Natural killer cell (primary cell): Measurements from ENCODE around the gene TTLL6. TPM values are rescaled to one million over a fixed set of nuclear protein-coding genes. Genes with fewer than 3 reads are reported as not detected.
A peak's percentile ranks its signal among the peaks of the same experiment; 100 is the strongest.

ENCODE experiments used
- ATAC-seq, 3 donors: fragments of 150-1000 bp in 2 of 3; fragments of 200-7000 bp in 1 of 3; cut with Tn5 transposase; 1 replicate in 1 of 3; 2 replicates in 2 of 3; pipeline ENCODE4 v1.10.0; 2021; ENCODE audit warnings: mild to moderate bottlenecking in 2 of 3, moderate library complexity in 2 of 3
- DNase-seq, 2 donors: peaks; one replicate each; pipeline versions ENCODE4 v3.0.0 to v3.0.0-alpha.2; 2013 to 2021; ENCODE audit warnings: mixed read lengths in 1 of 2
- H3K27ac ChIP-seq: one replicate; pipeline ENCODE4 v1.5.1; 2013; ENCODE audit warnings: mild to moderate bottlenecking, low read length
- H3K27me3 ChIP-seq: one replicate; pipeline ENCODE4 v1.6.1; 2013; ENCODE audit warnings: low read length; ENCODE audit not compliant: control insufficient read depth, insufficient read depth
- H3K36me3 ChIP-seq: one replicate; pipeline ENCODE4 v1.6.1; 2013; ENCODE audit warnings: low read length; ENCODE audit not compliant: control insufficient read depth, insufficient read depth
- H3K4me1 ChIP-seq: one replicate; pipeline ENCODE4 v1.6.1; 2013; ENCODE audit warnings: low read length; ENCODE audit not compliant: control insufficient read depth, insufficient read depth
- H3K4me3 ChIP-seq: one replicate; pipeline ENCODE4 v1.5.1; 2013; ENCODE audit warnings: low read length
- H3K9me3 ChIP-seq: one replicate; pipeline ENCODE4 v1.6.1; 2013; ENCODE audit warnings: low read length; ENCODE audit not compliant: control insufficient read depth, insufficient read depth
- H3K27ac Mint-ChIP-seq, 2 donors: one replicate each; pipeline ENCODE4 v1.8.0; 2022; ENCODE audit warnings: mild to moderate bottlenecking in 2 of 2, mixed read lengths in 2 of 2, moderate library complexity in 1 of 2
- H3K27me3 Mint-ChIP-seq, 2 donors: one replicate each; pipeline ENCODE4 v1.8.0; 2022; ENCODE audit warnings: low read depth in 2 of 2, mixed read lengths in 2 of 2
- H3K36me3 Mint-ChIP-seq: one replicate; pipeline ENCODE4 v1.8.0; 2022; ENCODE audit warnings: mixed read lengths
- H3K4me1 Mint-ChIP-seq, 2 donors: one replicate each; pipeline ENCODE4 v1.8.0; 2022; ENCODE audit warnings: mixed read lengths in 2 of 2
- H3K4me3 Mint-ChIP-seq: one replicate; pipeline ENCODE4 v1.8.0; 2022; ENCODE audit warnings: mild to moderate bottlenecking, moderate library complexity, mixed read lengths
- H3K9me3 Mint-ChIP-seq, 2 donors: one replicate each; pipeline ENCODE4 v1.8.0; 2022; ENCODE audit warnings: mixed read lengths in 2 of 2
- WGBS: methylation state at CpG from one replicate; pipeline ENCODE4 v1.1.7; 2013; ENCODE audit warnings: missing lambda C conversion rate; ENCODE audit not compliant: insufficient coverage; 5-methylcytosine and 5-hydroxymethylcytosine counted together
- intact Hi-C: fragments of 100-400 bp; cut with micrococcal nuclease; formaldehyde crosslinking; loops from one replicate; pipeline ENCODE4 v1.14.2; 2022
- total RNA-seq, 4 donors: library from RNA; stranded (reverse); fragments of 120-200 nt in 1 of 4; gene quantifications; one replicate each; pipeline versions ENCODE4 v1.2.3 to v1.2.4, GENCODE V29; 2013 to 2022
- TF ChIP-seq, protein P1 (sequence below): fragments of 200-600 bp; IDR thresholded peaks from one replicate; pipeline ENCODE4 v1.8.0; 2022; ENCODE audit warnings: antibody characterized with exemption

Gene TTLL6
- total RNA-seq, 3 donors from 2014 or later (not counting 1 experiment from before 2014, with no cell fraction given) = not detected

DNA sequence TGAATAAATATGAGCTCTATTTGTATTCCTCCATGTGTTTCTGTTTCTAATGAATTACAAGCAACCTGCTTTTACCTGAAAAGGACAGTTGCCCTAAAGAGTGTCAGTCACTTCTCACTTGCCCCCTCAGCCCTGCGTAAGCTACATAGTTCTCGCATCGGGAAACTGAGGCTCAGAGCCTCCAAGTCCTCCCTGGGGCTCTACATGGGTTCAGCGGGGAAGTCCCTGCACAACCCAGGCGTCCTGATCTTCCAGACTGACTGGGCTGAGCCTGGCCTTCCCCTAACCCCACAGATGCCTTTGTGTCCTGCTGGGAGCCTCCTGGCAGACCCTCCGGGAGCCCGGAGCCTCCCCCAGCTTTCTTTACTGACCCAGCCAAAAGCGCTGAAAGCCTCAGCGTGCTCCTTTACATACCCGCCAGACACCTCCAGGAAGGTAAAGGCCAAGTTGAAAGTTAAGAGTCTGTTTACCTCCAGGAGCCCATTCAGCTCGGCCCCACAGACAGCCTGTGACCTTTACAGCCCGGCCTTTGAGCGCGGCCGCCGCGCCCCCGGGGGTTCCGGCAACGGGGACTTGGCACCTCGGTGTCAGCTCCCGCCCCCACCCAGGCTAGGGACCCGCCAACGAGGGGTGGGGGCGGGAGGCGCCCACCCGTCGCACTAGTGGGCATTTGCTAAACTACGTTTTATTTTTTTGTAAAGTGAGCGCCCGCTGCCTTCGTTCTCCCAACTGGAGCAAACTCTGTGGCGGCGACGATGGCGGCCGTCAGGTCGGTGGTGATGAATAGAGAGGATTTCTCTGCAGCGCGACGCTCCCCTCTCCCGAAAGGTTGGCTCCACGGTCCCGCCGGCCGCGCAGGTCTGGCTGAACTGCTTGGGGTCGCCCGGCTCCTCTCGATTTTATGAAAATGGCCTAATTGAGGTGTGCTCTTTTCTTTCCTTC lies 84.1 kb downstream of the TTLL6 start:
- Mint-ChIP-seq H3K27me3 (peaks cover 80 to 94% of the 10 kb centered on the region in 2 donors), H3K4me3 (no peak overlapping the region), H3K9me3 (no peaks in the 10 kb centered on the region), H3K4me1 (peaks cover 14 to 23% of the 10 kb centered on the region in 2 donors), H3K36me3 (no peaks in the 10 kb centered on the region), H3K27ac (no peak overlapping the region)
- Histone ChIP-seq H3K4me3 (no peak overlapping the region), H3K36me3 (no peaks in the 10 kb centered on the region), H3K27ac (no peak overlapping the region), H3K4me1 (peaks cover 18% of the 10 kb centered on the region), H3K27me3 (peaks cover 68% of the 10 kb centered on the region), H3K9me3 (no peaks in the 10 kb centered on the region)
- TF ChIP-seq, protein P1, sequence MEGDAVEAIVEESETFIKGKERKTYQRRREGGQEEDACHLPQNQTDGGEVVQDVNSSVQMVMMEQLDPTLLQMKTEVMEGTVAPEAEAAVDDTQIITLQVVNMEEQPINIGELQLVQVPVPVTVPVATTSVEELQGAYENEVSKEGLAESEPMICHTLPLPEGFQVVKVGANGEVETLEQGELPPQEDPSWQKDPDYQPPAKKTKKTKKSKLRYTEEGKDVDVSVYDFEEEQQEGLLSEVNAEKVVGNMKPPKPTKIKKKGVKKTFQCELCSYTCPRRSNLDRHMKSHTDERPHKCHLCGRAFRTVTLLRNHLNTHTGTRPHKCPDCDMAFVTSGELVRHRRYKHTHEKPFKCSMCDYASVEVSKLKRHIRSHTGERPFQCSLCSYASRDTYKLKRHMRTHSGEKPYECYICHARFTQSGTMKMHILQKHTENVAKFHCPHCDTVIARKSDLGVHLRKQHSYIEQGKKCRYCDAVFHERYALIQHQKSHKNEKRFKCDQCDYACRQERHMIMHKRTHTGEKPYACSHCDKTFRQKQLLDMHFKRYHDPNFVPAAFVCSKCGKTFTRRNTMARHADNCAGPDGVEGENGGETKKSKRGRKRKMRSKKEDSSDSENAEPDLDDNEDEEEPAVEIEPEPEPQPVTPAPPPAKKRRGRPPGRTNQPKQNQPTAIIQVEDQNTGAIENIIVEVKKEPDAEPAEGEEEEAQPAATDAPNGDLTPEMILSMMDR = no peak
- WGBS = 6% methylated on average over 50 of the region's 50 CpGs
- no peak for DNase-seq
- no peak for ATAC-seq
- intact Hi-C loops = no loop called here

DNA sequence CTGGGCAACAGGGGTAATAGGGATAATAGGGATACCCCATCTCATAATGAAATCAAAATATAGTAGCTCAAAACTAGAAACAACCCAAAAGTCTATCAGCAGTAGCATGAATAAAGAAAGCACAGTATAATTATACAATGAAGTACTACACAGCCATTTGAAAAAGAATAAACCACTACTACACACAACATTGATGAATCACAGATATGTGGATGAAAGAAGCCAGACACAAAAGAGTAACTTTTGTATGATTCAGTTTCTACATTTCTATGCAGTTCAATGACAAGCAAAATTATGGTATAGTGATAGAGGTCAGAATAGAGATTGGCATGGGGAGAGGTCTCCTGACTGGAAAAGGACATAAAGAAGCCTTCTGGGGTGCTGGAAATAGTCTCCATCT lies 85.7 kb downstream of the TTLL6 start:
- H3K27ac Mint-ChIP-seq = no peak overlapping the region
- peaks cover 78% of the 10 kb centered on the region for H3K27me3 ChIP-seq
- H3K36me3 Mint-ChIP-seq = no peaks in the 10 kb centered on the region
- H3K27ac ChIP-seq = no peak overlapping the region
- H3K27me3 Mint-ChIP-seq = peaks cover 81 to 94% of the 10 kb centered on the region in 2 donors
- intact Hi-C loops = no loop called here
- peaks cover 14 to 24% of the 10 kb centered on the region in 2 donors for H3K4me1 Mint-ChIP-seq
- peaks cover 18% of the 10 kb centered on the region for H3K4me1 ChIP-seq
- H3K9me3 Mint-ChIP-seq = no peaks in the 10 kb centered on the region
- TF ChIP-seq, protein P1 = no peak
- H3K4me3 ChIP-seq = no peak overlapping the region
- no peak overlapping the region for H3K4me3 Mint-ChIP-seq
- DNase-seq = no peak
- no peak for ATAC-seq
- H3K36me3 ChIP-seq = no peaks in the 10 kb centered on the region
- no peaks in the 10 kb centered on the region for H3K9me3 ChIP-seq

DNA sequence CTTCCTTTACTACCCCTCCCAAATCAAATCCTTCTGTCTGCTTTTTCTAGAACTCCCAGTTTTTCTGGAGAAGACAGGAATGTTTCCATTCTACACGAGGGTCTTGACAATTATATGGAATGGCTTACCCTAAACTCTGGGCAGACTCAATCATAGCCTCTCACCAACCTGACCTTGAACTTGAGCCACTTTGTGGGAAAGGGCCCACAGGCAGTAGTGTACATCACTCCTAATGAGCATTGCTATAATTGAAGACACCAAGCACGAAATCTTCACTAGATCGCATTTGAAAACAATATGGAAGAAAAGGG lies 86.8 kb downstream of the TTLL6 start:
- peak overlapping the region in 1 of 2 donors; percentile 12 for H3K27ac Mint-ChIP-seq
- no peaks in the 10 kb centered on the region for H3K9me3 Mint-ChIP-seq
- intact Hi-C loops = no loop called here
- H3K36me3 Mint-ChIP-seq = no peaks in the 10 kb centered on the region
- TF ChIP-seq, protein P1 = no peak
- peaks cover 16 to 26% of the 10 kb centered on the region in 2 donors for H3K4me1 Mint-ChIP-seq
- DNase-seq = no peak
- Histone ChIP-seq H3K4me3 (no peak overlapping the region), H3K36me3 (no peaks in the 10 kb centered on the region), H3K27me3 (peaks cover 82% of the 10 kb centered on the region), H3K27ac (no peak overlapping the region), H3K4me1 (peaks cover 23% of the 10 kb centered on the region), H3K9me3 (no peaks in the 10 kb centered on the region)
- 54% methylated on average over 3 of the region's 3 CpGs for WGBS
- ATAC-seq = no peak
- peaks cover 80 to 94% of the 10 kb centered on the region in 2 donors for H3K27me3 Mint-ChIP-seq
- peak overlapping the region; percentile 40 for H3K4me3 Mint-ChIP-seq
